Vagina (tissue), 2 donors: ENCODE data around the gene IL1A. TPM values are rescaled to one million over a fixed set of nuclear protein-coding genes. Genes with fewer than 3 reads are reported as not detected.

Source experiments
- DNase-seq, 2 donors: peaks; one replicate each; pipeline ENCODE4 v3.0.0-alpha.2; 2017; ENCODE audit errors: extremely low spot score in 2 of 2
- H3K27ac ChIP-seq: fragments of 200-600 bp; sonication (generic); one replicate; pipeline ENCODE4 v1.5.1; 2019
- H3K27me3 ChIP-seq: fragments of 200-600 bp; sonication (generic); one replicate; pipeline ENCODE4 v1.5.1; 2019
- H3K36me3 ChIP-seq, 2 donors: fragments of 200-600 bp; sonication (generic); one replicate each; pipeline ENCODE4 v1.5.1; 2017 to 2019
- H3K4me1 ChIP-seq: fragments of 200-600 bp; sonication (generic); one replicate; pipeline ENCODE4 v1.5.1; 2019
- H3K4me3 ChIP-seq, 2 donors: fragments of 200-600 bp; sonication (generic); 1 replicate in 1 of 2; 2 replicates in 1 of 2; pipeline ENCODE4 v1.5.1; 2016 to 2019
- H3K9me3 ChIP-seq: fragments of 200-600 bp; sonication (generic); one replicate; pipeline ENCODE4 v1.5.1; 2019
- CTCF ChIP-seq, 3 experiments: fragments of 450-650 bp in 2 of 3; fragments of 200-600 bp in 1 of 3; sonication (generic) in 1 of 3; IDR thresholded peaks; one replicate each; pipeline ENCODE4 v1.5.1; 2017 to 2019; ENCODE audit warnings: antibody characterized with exemption in 3 of 3, mild to moderate bottlenecking in 2 of 3, moderate library complexity in 2 of 3
- POLR2A ChIP-seq, 2 donors: fragments of 450-650 bp; IDR thresholded peaks; one replicate each; pipeline ENCODE4 v1.6.1; 2017; ENCODE audit warnings: antibody characterized with exemption in 2 of 2, mild to moderate bottlenecking in 2 of 2, moderate library complexity in 2 of 2
- POLR2AphosphoS5 ChIP-seq, 2 donors: sonication (generic); formaldehyde crosslinking; IDR thresholded peaks; one replicate each; pipeline ENCODE4 v1.9.0; 2017; ENCODE audit warnings: antibody characterized with exemption in 2 of 2, mild to moderate bottlenecking in 2 of 2, low read depth in 1 of 2; ENCODE audit not compliant: insufficient read depth in 1 of 2
- intact Hi-C: fragments of 100-400 bp; cut with DNase I; formaldehyde crosslinking; loops from one replicate; pipeline ENCODE4 v1.15.1; 2023
- total RNA-seq: library from RNA; depleted of rRNA; stranded (reverse); fragments of >200 nt; gene quantifications from one replicate; pipeline ENCODE4 v1.2.3, GENCODE V29; 2016

Gene IL1A
- total RNA-seq, 1 donor from 2014 or later = 0.98 TPM

GRCh38 chr2:112730216-112730615 lies 54.1 kb downstream of the IL1A start:
- TF ChIP-seq POLR2A (IDR thresholded peaks at IDR 0.05) (no peak), CTCF (IDR thresholded peaks at IDR 0.05) (no peak), POLR2AphosphoS5 (IDR thresholded peaks at IDR 0.05; ENCODE audit: insufficient read depth in 1 of 2, low read depth in 1 of 2) (no peak)
- H3K4me3 ChIP-seq = no peak overlapping the region
- no peaks in the 10 kb centered on the region for H3K9me3 ChIP-seq
- no peaks in the 10 kb centered on the region for H3K36me3 ChIP-seq
- no peaks in the 10 kb centered on the region for H3K27me3 ChIP-seq
- no peaks in the 10 kb centered on the region for H3K4me1 ChIP-seq
- no peak for DNase-seq
- H3K27ac ChIP-seq = no peak overlapping the region
- intact Hi-C loops = no loop called here

- H3K36me3 ChIP-seq = no peaks in the 10 kb centered on the region
- intact Hi-C loops = loop anchor here (5.0 to 10.0 kb wide), 2 partner anchors 104 to 126 kb away; no protein-coding TSS in a partner anchor
- TF ChIP-seq POLR2A (IDR thresholded peaks at IDR 0.05) (no peak), POLR2AphosphoS5 (IDR thresholded peaks at IDR 0.05; ENCODE audit: insufficient read depth in 1 of 2, low read depth in 1 of 2) (no peak), CTCF (IDR thresholded peaks at IDR 0.05) (no peak)
- H3K4me1 ChIP-seq = no peaks in the 10 kb centered on the region
- no peaks in the 10 kb centered on the region for H3K9me3 ChIP-seq
- no peak overlapping the region for H3K27ac ChIP-seq
- no peak for DNase-seq
- no peaks in the 10 kb centered on the region for H3K27me3 ChIP-seq
- H3K4me3 ChIP-seq = no peak overlapping the region
Observed at GRCh38 chr2:112728378-112729175, 55.7 kb downstream of the IL1A start.

- Histone ChIP-seq H3K36me3 (no peaks in the 10 kb centered on the region), H3K4me3 (no peak overlapping the region), H3K4me1 (no peaks in the 10 kb centered on the region), H3K27me3 (no peaks in the 10 kb centered on the region), H3K9me3 (no peaks in the 10 kb centered on the region), H3K27ac (no peak overlapping the region)
- intact Hi-C loops = loop anchor here (5.0 to 10.0 kb wide), 2 partner anchors 103 to 126 kb away; no protein-coding TSS in a partner anchor
- DNase-seq = peak in 1 of 2 donors; percentile 52
- TF ChIP-seq POLR2AphosphoS5 (IDR thresholded peaks at IDR 0.05; ENCODE audit: insufficient read depth in 1 of 2, low read depth in 1 of 2) = no peak
- TF ChIP-seq POLR2A (IDR thresholded peaks at IDR 0.05) = no peak
- TF ChIP-seq CTCF (IDR thresholded peaks at IDR 0.05) = no peak
Observed at GRCh38 chr2:112728029-112728362, 56.3 kb downstream of the IL1A start.

- DNase-seq = no peak
- H3K27me3 ChIP-seq = no peaks in the 10 kb centered on the region
- no peak overlapping the region for H3K27ac ChIP-seq
- no peaks in the 10 kb centered on the region for H3K36me3 ChIP-seq
- intact Hi-C loops = loop anchor here (5.0 to 10.0 kb wide), 2 partner anchors 103 to 125 kb away; no protein-coding TSS in a partner anchor
- H3K4me3 ChIP-seq = no peak overlapping the region
- H3K9me3 ChIP-seq = no peaks in the 10 kb centered on the region
- TF ChIP-seq POLR2AphosphoS5 (IDR thresholded peaks at IDR 0.05; ENCODE audit: insufficient read depth in 1 of 2, low read depth in 1 of 2) (no peak), POLR2A (IDR thresholded peaks at IDR 0.05) (no peak), CTCF (IDR thresholded peaks at IDR 0.05) (no peak)
- H3K4me1 ChIP-seq = no peaks in the 10 kb centered on the region
Observed at GRCh38 chr2:112727276-112728028, 56.8 kb downstream of the IL1A start.
